ENCODE results near the gene PLA2G2F.

- TF ChIP-seq EGR1 (IDR thresholded peaks at IDR 0.05; ENCODE audit: borderline replicate concordance in 1 of 2, low read depth in 2 of 2, low read length in 2 of 2) (no peak), MXI1 (IDR thresholded peaks at IDR 0.05; ENCODE audit: low read depth, low read length) (no peak)
Measured at GRCh38 chr1:20199403-20199802, 60.3 kb downstream of the PLA2G2F start.

Data from GM12878 (cell line).